BLaER1 (cell line): ENCODE measurements around the gene H19.

Source experiments
- H3K27ac ChIP-seq: shearing (Covaris generic); formaldehyde crosslinking; 2 replicates; pipeline ENCODE4 v1.8.1; 2022
- H3K27me3 ChIP-seq: shearing (Covaris generic); formaldehyde crosslinking; 2 replicates; pipeline ENCODE4 v1.8.1; 2022
- H3K36me3 ChIP-seq: shearing (Covaris generic); formaldehyde crosslinking; 2 replicates; pipeline ENCODE4 v1.8.1; 2022
- H3K4me1 ChIP-seq: shearing (Covaris generic); formaldehyde crosslinking; 2 replicates; pipeline ENCODE4 v1.8.1; 2022
- H3K4me2 ChIP-seq: shearing (Covaris generic); formaldehyde crosslinking; 2 replicates; pipeline ENCODE4 v1.8.1; 2022
- H3K4me3 ChIP-seq: shearing (Covaris generic); formaldehyde crosslinking; 2 replicates; pipeline ENCODE4 v1.8.1; 2022
- H3K9ac ChIP-seq: shearing (Covaris generic); formaldehyde crosslinking; 2 replicates; pipeline ENCODE4 v1.8.1; 2022
- H3K9me3 ChIP-seq: shearing (Covaris generic); formaldehyde crosslinking; 2 replicates; pipeline ENCODE4 v1.8.1; 2022
- H4K20me1 ChIP-seq: shearing (Covaris generic); formaldehyde crosslinking; 2 replicates; pipeline ENCODE4 v1.8.1; 2022
- Cebpa-rat ChIP-seq: shearing (Covaris generic); IDR thresholded peaks from 2 replicates; pipeline ENCODE4 v1.8.1; 2022

Gene H19

DNA sequence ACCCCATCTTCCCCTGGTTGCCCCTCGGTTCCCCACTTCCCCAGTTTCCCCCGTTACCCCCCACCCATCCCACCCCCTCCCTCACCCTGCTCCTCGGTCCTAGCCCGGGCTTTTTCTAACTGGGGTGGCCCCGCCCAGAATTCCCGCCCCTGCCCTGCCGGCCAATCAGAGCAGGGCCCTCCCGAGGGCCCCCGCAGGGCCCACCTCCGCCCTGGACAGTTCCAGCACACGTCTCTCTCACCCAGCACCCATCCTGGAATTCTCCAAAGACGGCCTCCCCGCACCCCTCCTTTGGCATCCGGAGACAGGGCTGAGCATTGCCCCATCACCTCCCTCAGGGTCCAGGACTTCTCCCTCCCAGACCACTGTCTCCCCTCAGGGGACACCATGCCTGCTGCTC is at the start of gene H19:
Gene H19 (minus strand): TSS at position 88 of the 400 bp plus-strand sequence.
- H3K9me3 ChIP-seq = no peaks in the 10 kb centered on the region
- no peaks in the 10 kb centered on the region for H4K20me1 ChIP-seq
- H3K36me3 ChIP-seq = no peaks in the 10 kb centered on the region
- H3K27me3 ChIP-seq = no peaks in the 10 kb centered on the region
- H3K27ac ChIP-seq = no peak within 1 kb of the TSS
- H3K4me3 ChIP-seq = no peak within 1 kb of the TSS
- H3K4me1 ChIP-seq = no peaks in the 10 kb centered on the region
- no peak for TF ChIP-seq Cebpa-rat
- H3K4me2 ChIP-seq = no peak within 1 kb of the TSS
- no peak within 1 kb of the TSS for H3K9ac ChIP-seq

DNA sequence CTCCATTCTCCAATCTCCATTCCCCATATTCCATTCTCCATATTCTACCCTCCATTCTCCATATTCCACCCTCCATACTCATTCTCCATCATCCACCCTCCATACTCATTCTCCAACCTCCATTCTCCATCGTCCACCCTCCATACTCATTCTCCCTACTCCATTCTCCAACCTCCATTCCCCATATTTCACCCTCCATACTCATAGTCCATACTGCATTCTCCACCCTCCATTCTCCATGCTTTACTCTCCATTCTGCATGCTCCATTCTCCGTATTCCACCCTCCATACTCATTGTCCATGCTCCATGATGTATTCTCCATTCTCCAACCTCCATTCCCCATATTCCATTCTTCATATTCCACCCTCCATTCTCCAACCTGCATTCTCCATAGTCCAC is 44.3 kb upstream of the H19 start:
- Histone ChIP-seq H4K20me1 (no peaks in the 10 kb centered on the region), H3K27me3 (no peaks in the 10 kb centered on the region), H3K36me3 (no peaks in the 10 kb centered on the region), H3K27ac (no peak overlapping the region), H3K4me2 (no peak overlapping the region), H3K9me3 (no peaks in the 10 kb centered on the region), H3K4me1 (no peaks in the 10 kb centered on the region), H3K4me3 (no peak overlapping the region), H3K9ac (no peak overlapping the region)
- no peak for TF ChIP-seq Cebpa-rat

DNA sequence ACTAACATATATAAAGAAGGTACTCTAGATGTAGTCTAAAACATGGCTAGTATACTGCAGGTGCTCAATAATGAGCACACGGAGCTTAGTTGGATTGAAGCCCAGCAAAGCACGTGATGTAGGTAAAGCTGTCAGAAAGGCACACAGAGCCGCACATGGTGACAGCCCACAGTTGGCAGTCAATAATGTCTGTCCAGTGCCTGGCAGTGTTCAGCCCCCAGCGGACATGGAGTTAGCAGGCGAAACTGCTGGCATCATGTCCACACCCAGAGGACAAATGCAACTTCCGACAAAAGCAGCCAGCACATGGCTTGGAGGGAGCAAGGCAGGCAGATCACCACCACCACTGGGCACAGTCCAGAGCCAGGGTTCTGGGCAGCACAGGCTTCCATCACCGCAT is 43.5 kb upstream of the H19 start:
- TF ChIP-seq Cebpa-rat = no peak
- Histone ChIP-seq H3K36me3 (no peaks in the 10 kb centered on the region), H3K27me3 (no peaks in the 10 kb centered on the region), H3K27ac (no peak overlapping the region), H3K9me3 (no peaks in the 10 kb centered on the region), H3K4me3 (no peak overlapping the region), H3K9ac (no peak overlapping the region), H4K20me1 (no peaks in the 10 kb centered on the region), H3K4me1 (no peaks in the 10 kb centered on the region), H3K4me2 (no peak overlapping the region)

DNA sequence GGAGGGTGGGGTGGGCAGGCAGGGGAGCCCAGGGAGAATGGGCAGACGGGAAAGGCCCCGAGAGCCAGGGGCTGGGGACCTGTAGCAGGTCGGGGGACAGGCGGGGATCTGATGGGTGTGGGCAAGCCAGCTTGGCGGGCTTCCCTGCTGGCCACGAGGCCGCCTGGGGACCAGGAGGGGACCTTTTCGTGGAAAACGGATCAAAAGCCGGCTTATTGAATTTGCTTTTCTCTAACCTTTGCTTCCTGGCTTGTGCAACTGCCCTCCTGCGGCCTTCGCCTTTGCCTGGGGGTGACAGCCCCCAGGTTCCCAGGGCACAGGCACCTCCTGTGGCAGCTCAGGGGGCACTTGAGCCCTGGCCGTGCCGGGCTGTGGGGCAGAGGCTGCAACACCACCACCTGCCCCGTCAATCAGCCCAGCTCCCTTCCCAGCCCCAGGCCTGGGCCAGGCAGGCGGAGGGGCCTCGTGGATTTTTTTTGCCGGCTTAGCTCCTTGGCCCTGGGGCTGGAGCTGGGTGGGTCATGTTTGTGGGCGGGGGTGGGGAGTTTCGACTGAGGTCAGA is 41.6 kb upstream of the H19 start:
- no peak for TF ChIP-seq Cebpa-rat
- H3K4me1 ChIP-seq = no peaks in the 10 kb centered on the region
- H4K20me1 ChIP-seq = no peaks in the 10 kb centered on the region
- H3K36me3 ChIP-seq = no peaks in the 10 kb centered on the region
- H3K9me3 ChIP-seq = no peaks in the 10 kb centered on the region
- H3K27ac ChIP-seq = no peak overlapping the region
- H3K9ac ChIP-seq = no peak overlapping the region
- H3K27me3 ChIP-seq = no peaks in the 10 kb centered on the region
- H3K4me2 ChIP-seq = no peak overlapping the region
- H3K4me3 ChIP-seq = no peak overlapping the region

GRCh38 chr11:2036863-2037486 is 39.3 kb upstream of the H19 start:
- no peak for TF ChIP-seq Cebpa-rat
- Histone ChIP-seq H4K20me1 (no peaks in the 10 kb centered on the region), H3K36me3 (no peaks in the 10 kb centered on the region), H3K27me3 (no peaks in the 10 kb centered on the region), H3K9me3 (no peaks in the 10 kb centered on the region), H3K4me2 (no peak overlapping the region), H3K4me1 (no peaks in the 10 kb centered on the region), H3K9ac (no peak overlapping the region), H3K4me3 (no peak overlapping the region), H3K27ac (no peak overlapping the region)

DNA sequence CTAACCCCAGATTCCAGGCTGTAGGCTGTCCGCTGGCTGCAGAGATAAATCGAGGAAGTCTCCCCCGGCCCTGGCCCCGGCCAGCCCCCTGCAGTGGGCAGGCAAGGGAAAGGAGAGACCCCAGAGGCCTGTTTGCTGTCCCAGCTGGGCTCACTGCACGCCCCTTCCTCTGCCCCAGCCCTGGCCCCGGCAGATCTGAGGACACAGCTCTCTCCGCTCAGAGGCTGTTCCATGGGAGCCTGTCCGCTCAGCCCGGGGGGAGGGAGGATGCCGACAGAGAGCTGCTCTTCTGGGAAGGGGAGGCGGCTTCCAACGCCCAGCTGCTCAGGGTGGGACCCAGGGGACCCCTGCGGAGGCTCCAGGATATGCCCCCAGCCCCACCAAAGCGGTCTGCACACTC is 37.7 kb upstream of the H19 start:
- no peak overlapping the region for H3K4me2 ChIP-seq
- no peaks in the 10 kb centered on the region for H3K9me3 ChIP-seq
- no peaks in the 10 kb centered on the region for H3K27me3 ChIP-seq
- no peaks in the 10 kb centered on the region for H4K20me1 ChIP-seq
- no peak overlapping the region for H3K9ac ChIP-seq
- H3K36me3 ChIP-seq = no peaks in the 10 kb centered on the region
- H3K4me1 ChIP-seq = no peaks in the 10 kb centered on the region
- H3K27ac ChIP-seq = no peak overlapping the region
- no peak overlapping the region for H3K4me3 ChIP-seq
- TF ChIP-seq Cebpa-rat = no peak

DNA sequence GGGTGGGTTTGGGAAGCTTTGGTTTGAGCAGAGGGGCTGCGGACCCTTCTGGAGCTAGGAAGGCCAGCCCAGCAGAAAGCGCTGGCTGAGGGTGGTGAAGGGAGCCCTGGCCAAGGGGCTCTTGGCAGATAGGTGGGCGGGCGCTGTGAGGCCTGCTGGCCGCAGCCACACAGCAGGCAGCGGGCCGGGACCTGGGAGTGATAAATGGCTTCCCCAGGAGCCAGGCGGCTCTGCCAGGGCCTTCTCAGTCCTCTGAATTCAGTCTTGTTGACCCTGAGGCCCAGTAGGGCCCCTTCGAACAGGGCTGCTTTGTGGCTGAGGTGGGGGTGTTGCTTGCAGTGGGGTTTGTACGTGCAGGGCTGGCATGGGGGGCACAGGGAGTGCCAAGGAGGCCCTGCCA is 33.4 kb upstream of the H19 start:
- no peaks in the 10 kb centered on the region for H3K9me3 ChIP-seq
- no peaks in the 10 kb centered on the region for H4K20me1 ChIP-seq
- no peak overlapping the region for H3K4me3 ChIP-seq
- no peak overlapping the region for H3K27ac ChIP-seq
- no peaks in the 10 kb centered on the region for H3K4me1 ChIP-seq
- TF ChIP-seq Cebpa-rat = no peak
- no peak overlapping the region for H3K4me2 ChIP-seq
- H3K27me3 ChIP-seq = no peaks in the 10 kb centered on the region
- no peaks in the 10 kb centered on the region for H3K36me3 ChIP-seq
- H3K9ac ChIP-seq = no peak overlapping the region

DNA sequence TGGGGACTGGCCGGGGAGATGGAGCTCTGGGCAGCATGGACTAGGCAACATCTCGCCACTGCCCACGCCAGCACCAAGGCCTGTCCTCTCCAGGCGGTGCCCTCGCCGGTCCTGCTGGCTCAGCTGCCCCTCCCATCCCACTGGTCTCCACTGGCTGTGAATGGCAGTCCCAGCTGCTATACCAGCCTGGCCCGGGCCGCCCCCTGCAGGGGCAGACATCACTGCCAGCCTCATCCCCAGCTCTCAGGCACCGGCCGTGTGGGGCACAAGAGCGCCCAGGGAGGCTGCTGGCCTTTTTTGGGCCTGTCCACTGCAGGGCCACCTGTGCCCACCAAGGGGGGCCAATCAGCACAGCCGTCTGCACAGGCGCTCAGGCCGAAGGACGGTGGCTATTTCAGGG is 30.1 kb upstream of the H19 start:
- Histone ChIP-seq H3K9ac (no peak overlapping the region), H3K27ac (no peak overlapping the region), H3K4me3 (no peak overlapping the region), H3K4me1 (no peaks in the 10 kb centered on the region), H3K4me2 (no peak overlapping the region), H3K27me3 (no peaks in the 10 kb centered on the region), H3K9me3 (no peaks in the 10 kb centered on the region), H4K20me1 (no peaks in the 10 kb centered on the region), H3K36me3 (no peaks in the 10 kb centered on the region)
- TF ChIP-seq Cebpa-rat = no peak

GRCh38 chr11:2015025-2015424 is 17.4 kb upstream of the H19 start:
- Histone ChIP-seq H3K27me3 (no peaks in the 10 kb centered on the region), H3K4me3 (no peak overlapping the region), H3K9ac (no peak overlapping the region), H3K36me3 (no peaks in the 10 kb centered on the region), H3K9me3 (no peaks in the 10 kb centered on the region), H4K20me1 (no peaks in the 10 kb centered on the region), H3K27ac (no peak overlapping the region), H3K4me2 (no peak overlapping the region), H3K4me1 (no peaks in the 10 kb centered on the region)
- TF ChIP-seq Cebpa-rat = no peak

DNA sequence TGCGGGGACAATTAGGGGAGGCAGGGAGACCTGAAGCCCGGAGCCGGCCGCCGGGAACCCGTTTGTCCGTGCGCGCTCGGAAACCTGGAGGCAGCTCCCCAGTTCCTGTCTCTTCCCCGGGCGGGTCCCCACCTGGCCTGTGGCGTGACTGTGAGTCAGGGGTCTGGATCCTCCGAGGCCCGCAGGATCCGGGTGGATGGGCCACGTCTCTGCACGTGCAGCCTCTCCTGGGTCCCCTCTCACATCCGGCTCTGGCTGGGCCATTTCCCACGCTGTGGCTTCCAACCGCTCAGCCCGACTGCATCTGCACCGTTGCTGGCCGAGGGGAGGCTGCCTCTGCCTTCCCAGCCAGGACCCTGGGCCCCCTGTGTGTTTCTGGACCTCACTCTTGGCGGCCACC is 14.8 kb upstream of the H19 start:
- no peaks in the 10 kb centered on the region for H4K20me1 ChIP-seq
- H3K36me3 ChIP-seq = no peaks in the 10 kb centered on the region
- H3K4me1 ChIP-seq = no peaks in the 10 kb centered on the region
- no peak overlapping the region for H3K27ac ChIP-seq
- no peaks in the 10 kb centered on the region for H3K9me3 ChIP-seq
- no peak overlapping the region for H3K4me3 ChIP-seq
- H3K27me3 ChIP-seq = no peaks in the 10 kb centered on the region
- no peak for TF ChIP-seq Cebpa-rat
- no peak overlapping the region for H3K9ac ChIP-seq
- no peak overlapping the region for H3K4me2 ChIP-seq

- Histone ChIP-seq H4K20me1 (no peaks in the 10 kb centered on the region), H3K4me1 (no peaks in the 10 kb centered on the region), H3K9ac (no peak overlapping the region), H3K4me3 (no peak overlapping the region), H3K4me2 (no peak overlapping the region), H3K36me3 (no peaks in the 10 kb centered on the region), H3K27ac (no peak overlapping the region), H3K9me3 (no peaks in the 10 kb centered on the region), H3K27me3 (no peaks in the 10 kb centered on the region)
- TF ChIP-seq Cebpa-rat = no peak
These were observed 6.8 kb upstream of the H19 start for GRCh38 chr11:2004466-2004865.
